OCI-LY3 (cell line): ENCODE results near the gene MRPS18B.
"Not testable (repeated sequence)": the region's sequence is repeated elsewhere in the genome, so short reads cannot be mapped to it uniquely, and the experiment has no call there.

Experiments
- CTCF ChIP-seq: fragments of 200-600, 300-600 bp; sonication (generic); IDR thresholded peaks from 2 replicates; pipeline ENCODE4 v1.5.1; 2014; ENCODE audit warnings: antibody characterized with exemption, low read length, low read depth
- EZH2phosphoT487 ChIP-seq: fragments of 200-600 bp; shearing (Covaris generic); IDR thresholded peaks from 2 replicates; pipeline ENCODE4 v1.6.1; 2018; ENCODE audit warnings: antibody characterized with exemption, mixed run types, low read depth

GRCh38 chr6:30657922-30658321 lies 40.3 kb downstream of the MRPS18B start:
- TF ChIP-seq CTCF, EZH2phosphoT487: not testable (repeated sequence)
